ENCODE measurements around the gene ANGPTL8. TPM values are rescaled to one million over a fixed set of nuclear protein-coding genes. Genes with fewer than 3 reads are reported as not detected.

Gene ANGPTL8, protein sequence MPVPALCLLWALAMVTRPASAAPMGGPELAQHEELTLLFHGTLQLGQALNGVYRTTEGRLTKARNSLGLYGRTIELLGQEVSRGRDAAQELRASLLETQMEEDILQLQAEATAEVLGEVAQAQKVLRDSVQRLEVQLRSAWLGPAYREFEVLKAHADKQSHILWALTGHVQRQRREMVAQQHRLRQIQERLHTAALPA
- total RNA-seq (2014; rRNA removed): not detected in 2 replicates
- 0.22 TPM for polyA plus RNA-seq (2012)

DNA sequence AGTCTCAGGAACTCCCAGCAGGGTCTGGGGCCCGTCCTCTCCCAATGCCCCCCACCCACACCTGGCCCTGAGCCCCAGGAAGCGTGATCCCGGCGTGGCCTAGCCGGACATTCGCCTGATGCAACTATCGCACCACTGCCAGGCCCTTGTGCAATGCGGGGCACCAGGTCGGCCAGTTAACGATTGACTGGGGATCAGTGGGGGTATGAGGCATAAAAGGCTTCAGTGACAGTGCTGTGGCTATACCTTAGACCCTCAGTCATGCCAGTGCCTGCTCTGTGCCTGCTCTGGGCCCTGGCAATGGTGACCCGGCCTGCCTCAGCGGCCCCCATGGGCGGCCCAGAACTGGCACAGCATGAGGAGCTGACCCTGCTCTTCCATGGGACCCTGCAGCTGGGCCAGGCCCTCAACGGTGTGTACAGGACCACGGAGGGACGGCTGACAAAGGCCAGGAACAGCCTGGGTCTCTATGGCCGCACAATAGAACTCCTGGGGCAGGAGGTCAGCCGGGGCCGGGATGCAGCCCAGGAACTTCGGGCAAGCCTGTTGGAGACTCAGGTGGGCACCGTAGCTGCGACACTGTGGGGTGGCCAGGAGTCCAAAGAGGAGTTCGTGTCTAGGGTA, at the start of gene ANGPTL8:
TSS of gene ANGPTL8 (plus strand) at position 243 of the 624 bp plus-strand sequence. CDS start at position 262, 19 bp downstream.
- no peak for DNase-seq (ENCODE audit: low read depth)

DNA sequence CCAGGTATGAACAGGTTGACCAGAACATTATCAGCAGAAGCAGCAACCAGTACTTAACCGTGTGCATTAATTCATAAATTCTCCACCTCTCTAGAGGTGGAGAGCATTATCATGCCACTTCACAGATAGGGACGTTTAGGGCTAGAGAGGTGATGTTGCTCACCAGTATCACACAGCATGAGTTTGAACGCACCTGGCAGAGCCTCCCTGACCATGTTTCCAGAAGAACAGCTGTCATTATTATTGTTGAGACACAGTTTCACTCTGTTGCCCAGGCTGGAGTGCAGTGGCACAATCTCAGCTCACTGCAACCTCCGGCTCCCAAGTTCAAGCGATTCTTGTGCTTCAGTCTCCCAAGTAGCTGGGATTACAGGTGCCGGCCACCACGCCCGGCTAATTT, 48.9 kb upstream of the ANGPTL8 start:
- DNase-seq (ENCODE audit: low read depth): no peak

DNA sequence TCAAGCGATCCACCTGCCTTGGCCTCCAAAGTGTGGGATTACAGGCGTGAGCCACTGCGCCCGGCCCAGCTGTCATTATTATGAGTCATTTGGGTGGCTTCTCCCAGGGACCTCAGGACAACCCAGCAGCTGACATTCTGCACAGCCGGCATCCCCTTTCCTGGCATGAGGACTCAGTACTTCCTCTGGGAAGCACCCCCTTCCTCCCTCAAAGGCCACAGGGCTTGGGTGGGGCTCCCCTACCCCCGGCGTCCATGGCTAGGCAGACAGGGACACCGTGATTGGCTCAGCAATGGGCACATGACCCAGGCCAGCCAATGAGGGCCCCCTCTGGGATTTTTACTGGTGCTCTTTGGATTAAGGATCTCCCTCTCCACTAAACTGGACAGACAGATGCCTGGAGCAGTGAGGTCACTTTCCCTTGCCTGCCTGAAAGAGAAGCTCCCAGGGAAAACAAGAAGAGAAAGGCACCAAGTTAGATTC, 48.1 kb upstream of the ANGPTL8 start:
- peak; percentile 100 for DNase-seq (ENCODE audit: low read depth)

DNA sequence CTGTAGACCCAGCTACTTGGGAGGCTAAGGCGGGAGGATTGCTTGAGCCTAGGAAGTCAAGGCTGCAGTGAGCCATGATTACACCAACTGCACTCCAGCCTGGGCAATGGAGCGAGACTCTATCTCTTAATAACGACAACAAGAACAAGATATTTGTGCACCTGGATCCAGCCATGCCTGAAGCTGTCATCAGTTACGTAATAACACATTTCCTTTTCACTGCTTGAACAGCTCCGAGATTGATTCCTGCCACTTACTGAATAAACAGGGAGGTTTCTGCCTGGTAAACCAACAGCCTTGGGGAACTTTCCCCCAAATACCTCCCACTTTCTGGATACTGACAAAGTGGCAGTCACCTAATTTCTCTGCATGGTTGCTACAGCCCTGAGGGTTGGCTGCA, 47.5 kb upstream of the ANGPTL8 start:
- DNase-seq (ENCODE audit: low read depth): no peak

DNA sequence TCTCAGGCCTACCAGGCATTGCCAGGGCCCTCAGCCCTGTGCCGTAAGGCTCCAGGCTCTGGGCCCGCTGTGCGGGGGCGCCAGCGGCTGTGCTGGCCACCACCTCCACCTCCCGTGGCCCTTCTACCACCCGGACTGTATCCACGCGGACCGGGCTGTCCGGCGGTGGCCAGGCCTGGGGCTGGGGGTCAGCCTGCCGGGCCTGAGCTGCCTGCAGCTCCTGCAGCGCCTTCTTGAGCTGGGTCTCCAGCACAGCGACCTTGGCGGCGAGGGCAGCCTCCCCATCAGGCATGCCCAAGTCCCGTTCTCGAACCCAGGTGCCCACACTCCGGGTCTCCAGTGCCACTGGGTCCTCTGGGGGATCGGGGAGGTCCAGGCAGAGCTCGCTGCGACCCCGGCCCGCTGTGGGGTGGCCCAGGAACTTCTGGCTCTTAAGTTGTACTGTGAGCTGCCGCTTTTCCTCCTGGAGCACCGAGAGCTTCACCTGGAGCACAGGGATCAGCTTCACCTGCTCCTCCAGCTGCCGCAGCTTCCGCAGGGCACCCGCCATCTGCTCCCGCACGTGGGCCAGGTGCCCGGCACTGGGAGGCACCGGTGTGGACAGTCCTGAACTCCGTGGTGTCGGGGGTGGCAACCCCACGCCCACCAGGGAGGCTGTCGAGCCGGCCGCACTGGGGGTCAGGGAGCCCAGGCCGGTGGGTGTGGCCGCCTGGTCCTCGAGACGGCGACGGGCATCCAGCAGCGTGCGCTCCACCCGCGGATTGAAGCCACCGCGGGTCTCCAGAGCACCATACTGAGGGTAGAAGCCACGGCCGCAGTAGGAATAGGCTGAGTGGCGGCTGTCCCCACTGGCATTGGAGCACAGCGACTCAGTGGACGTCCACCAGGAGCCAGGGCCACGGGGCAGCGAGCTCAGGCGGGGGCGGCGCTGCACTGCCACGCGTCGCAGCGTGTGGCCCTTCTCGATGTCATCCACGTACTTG, 46.2 kb upstream of the ANGPTL8 start:
- DNase-seq (ENCODE audit: low read depth): no peak

DNA sequence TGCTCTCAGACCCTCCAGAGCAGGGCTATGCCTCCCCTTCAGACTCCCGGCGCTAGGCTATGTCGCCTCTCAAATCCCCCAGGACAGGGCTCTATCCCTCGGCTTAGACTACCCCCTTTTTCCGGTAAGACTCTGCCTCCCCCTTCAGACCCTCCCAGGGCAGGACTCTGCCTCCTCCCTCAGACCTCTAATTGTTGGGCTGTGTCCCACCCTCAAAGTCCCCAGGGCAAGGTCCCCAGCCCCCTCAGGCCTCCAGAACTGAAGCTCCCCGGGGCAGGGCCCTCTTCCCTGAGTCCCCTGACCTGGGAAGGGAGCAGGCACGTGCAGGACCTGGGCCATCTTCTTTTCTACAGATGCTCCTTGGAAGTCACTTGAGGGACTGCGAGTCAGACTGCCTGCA, 45.2 kb upstream of the ANGPTL8 start:
- no peak for DNase-seq (ENCODE audit: low read depth)

DNA sequence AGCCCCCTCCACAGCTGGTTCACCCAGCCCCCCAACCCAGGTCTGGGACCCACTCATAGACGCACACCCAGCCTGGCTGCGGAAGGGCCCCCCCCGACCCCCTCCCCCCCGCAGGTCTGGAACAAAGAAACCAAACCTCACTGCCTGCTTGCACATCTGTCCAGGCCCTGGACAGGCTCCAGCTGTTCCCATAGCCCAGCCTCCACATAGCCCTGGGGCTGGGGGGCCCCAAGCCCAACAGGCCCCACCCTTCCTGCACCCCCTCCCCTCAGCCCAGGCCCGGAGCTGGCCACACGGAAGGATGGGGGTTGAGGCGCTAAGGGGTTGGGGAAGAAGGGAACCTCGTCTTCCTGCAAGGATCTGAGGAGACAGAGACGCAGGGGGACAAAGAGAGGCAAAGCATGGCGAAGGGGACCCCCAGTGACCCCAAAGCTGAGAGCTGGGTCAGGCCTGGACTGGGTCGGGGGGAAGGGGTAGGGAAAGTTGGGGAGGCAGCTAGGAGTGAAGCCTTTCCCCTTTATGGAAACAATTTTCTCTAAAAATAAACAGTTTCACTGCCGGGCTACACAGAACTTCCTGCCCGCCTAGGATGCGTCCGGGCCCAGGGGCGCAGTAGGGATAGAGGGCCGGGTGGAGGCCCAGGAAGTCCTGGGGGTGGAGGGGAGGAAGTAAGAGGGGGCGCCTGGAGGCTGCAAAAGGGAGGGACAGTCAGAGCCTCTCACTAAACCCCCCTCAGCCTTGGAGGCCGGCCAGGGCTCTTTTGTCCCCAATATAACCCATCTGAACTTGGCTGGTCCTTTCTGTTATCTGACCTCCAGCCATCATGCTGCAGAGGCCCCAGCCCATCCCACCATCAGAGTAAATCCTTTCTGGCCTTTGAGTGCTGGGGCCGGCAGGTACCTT, 44.5 kb upstream of the ANGPTL8 start:
- DNase-seq (ENCODE audit: low read depth): peak; percentile 40

DNA sequence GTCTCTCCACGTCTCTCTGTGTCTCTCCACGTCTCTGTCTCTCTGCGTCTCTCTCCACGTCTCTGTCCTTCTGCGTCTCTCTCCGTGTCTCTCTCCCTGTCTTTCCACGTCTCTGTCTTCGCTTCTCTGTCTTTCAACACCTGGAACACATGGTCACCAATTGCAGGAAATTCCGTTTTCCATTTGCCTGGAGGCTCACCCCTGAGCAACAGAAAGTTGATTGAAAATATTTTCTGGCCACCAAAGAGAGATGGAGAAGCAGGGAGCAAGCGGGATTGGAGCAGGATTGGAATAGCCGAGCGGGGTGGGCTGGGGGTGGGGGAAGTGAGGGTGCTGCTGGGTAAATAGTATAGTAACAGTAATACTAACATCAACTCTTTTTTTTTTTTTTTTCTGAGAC, 43.7 kb upstream of the ANGPTL8 start:
- DNase-seq (ENCODE audit: low read depth): no peak

DNA sequence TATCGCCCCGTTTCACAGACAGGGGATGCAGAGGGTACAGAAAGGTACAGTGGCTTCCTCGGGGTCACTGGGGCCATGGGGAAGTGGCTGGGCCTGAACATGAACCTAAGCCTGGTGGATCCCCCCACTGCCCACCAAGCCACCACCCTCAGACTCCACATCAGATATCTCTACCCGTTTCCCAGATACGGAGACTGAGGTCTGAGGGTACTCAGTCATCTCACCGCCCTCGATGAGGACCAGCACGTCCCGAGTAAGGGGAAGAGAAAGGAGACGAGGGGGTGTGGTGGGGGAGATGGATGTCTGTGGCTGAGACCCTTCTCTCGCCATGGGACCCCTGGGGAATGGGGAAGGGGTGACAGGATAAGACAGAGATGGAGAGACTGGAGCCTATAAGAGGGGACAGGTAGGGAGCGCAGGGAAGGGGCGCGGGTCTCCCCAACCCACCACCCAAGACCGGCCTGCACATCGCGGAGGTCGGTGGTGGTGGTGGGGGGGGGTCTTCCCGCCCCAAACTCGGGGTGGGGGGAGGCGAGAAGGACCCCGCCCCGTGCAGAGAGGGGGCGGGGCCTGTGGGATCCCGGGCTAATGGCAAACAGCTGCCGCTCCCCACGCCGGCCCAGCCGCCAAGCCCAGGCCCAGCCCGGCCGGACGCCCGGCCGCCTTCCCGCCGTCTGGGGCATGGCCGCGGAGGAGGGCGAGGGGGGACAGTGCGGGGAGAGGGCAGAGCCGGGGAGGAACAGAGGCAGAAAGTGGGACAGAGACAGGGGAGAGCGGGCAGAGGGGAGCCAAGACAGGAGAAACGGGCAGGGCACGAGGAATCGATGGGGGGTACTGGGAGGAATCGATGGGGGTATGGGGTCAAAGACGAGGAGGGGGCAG, 42.8 kb upstream of the ANGPTL8 start:
- DNase-seq (ENCODE audit: low read depth): peak; percentile 50

DNA sequence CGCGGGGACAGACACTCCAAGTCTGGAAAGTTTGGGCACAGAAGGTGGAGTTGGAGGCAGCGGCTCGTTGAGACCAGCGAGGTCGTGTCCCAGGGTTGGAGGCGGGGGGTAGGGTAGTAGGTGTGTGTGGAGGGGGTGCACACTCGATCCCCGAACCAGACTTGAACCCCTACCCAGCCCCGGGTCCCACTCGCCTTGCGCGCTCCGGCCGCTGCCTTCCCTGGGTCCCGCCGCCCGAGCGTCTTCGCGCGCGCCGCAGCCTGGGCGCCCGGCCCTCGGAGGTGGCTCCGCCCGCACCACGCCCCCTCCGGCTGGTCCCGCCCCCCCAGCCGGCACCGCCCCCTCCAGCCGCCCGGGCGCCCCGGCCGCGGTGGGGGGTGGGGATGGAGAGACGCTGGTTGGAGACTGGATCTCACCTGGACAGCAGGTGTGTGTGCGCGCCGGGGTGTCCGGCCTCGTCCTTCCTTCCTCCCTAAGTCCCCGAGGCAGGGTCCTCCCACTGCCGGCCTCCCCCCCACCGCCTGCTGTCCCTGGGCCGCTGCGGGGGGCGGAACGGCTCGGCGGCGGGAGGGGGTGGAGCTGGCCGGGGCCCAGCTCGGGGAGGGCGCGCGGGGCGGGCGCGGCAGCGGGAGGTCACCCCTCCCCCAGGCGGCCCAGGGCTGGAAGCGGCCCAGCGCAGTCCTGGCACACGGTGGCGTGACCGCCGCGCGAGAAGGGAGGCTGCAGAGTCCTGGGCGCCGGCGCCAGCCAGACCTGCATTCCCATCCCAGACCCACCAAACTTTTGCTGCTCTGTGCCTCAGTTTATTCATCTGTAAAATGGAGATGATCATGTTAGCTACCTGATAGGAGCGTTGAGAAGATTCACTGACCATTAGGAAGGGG, 41.9 kb upstream of the ANGPTL8 start, which contains the start of gene KANK2:
TSS of gene KANK2 (minus strand) at position 255 of the 884 bp plus-strand sequence. CDS start 3,034 bp downstream, outside the sequence.
- peak; percentile 69 for DNase-seq (ENCODE audit: low read depth)

DNA sequence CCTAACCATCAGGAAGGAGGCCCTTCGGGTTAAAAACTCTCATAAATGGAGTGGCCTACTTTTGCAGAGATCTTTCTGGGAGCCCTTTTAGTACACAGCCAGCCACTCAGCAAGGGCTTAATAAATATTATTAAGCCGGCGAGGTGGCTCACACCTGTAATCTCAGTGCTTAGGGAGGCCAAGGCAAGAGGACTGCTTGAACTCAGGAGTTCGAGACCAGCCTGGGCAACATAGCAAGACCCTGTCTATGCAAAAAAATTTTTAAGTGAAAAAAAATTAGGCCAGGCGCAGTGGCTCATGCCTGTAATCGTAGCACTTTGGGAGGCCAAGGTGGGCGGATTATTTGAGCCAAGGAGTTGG, 41.3 kb upstream of the ANGPTL8 start:
- no peak for DNase-seq (ENCODE audit: low read depth)

DNA sequence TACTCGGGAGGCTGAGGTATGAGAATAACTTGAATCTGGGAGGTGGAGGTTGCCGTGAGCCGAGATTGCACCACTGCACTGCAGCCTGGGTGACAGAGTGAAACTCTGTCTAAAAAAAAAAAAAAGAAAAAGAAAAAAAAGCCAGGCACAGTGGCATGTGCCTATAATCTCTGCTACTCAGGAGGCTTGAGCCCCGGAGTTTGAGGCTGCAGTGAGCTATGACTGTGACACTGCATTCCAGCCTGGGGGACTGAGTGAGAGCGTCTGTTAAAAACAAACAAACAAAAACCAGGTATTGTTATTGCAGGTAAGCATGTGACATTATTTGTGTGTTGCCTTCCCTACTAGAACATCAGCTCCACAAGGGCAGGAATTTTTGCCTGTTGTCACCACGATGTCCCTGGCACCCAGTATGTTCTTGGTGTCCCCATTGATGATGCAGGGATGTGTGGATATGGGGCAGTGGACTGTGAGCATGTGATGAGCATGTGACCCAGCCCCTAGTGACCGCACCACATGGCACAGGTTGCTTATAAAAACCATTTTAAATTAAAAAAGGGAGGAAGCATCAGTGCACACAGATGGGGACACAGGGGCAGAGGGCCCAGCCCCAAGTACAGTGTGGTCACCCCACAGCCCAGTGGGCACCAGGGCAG, 40.5 kb upstream of the ANGPTL8 start:
- no peak for DNase-seq (ENCODE audit: low read depth)

DNA sequence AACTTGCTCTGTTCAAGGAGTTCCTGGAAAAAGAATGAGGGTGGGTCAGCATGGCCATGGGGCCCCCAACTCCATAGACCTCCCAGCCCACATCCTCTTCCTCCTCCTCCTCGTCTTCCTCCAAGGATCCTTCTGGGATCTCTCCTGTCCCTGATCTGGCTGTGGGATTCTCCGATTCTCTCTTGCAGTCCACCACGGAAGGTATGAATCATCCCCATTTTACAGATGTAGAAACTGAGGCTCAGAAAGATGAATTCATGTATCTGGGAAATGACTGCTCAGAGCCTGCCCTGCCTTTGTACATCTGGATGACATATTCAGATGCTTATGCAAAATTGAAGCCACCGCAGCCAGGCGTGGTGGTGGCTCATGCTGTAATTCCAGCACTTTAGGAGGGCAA, 39.9 kb upstream of the ANGPTL8 start:
- DNase-seq (ENCODE audit: low read depth): no peak

DNA sequence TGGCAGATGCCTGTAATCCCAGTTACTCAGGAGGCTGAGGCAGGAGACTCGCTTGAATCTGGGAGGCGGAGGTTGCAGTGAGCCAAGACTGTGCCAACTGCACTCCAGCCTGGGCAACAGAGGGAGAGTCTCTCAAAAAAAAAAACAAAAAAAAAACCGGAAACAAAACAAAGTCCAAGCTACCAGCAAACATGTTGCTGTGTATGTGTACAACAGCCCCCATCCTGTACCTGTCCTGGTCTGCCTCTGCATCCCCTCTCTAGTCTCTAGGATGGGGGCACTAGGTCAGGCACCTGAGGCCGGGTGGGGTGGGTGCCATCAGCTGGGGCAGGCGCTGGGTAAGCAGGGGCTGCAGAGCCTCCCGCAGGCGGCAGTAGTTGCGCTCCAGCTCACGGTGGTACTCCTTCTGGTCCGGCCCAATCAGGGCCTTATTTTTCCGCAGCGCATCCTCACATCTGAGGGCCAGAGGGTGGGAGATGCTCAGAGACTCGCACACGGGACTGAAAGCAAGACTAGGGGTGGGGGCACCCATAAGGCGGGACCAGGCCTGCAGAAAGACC, 39.3 kb upstream of the ANGPTL8 start:
- DNase-seq (ENCODE audit: low read depth): no peak

DNA sequence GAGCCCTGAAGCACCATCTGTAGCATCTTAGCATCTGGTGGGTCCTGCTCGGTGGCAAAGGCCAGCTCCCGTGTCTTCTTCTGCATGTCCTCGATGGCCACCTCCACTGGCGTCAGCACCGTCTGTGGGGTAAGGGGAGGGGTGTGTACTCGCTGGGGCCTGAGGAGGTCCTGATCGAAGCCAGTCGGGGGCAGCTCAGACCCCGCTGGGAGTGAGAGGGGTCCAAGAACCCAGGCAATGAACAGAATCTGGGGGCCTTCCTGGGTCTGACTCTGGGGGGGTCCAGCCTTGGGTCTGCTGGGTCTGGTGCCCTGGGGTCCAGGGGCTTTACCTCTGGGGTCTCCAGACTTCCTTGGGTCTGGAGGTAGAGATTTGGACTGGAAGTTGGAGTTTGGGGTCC, 38.5 kb upstream of the ANGPTL8 start:
- DNase-seq (ENCODE audit: low read depth): no peak

DNA sequence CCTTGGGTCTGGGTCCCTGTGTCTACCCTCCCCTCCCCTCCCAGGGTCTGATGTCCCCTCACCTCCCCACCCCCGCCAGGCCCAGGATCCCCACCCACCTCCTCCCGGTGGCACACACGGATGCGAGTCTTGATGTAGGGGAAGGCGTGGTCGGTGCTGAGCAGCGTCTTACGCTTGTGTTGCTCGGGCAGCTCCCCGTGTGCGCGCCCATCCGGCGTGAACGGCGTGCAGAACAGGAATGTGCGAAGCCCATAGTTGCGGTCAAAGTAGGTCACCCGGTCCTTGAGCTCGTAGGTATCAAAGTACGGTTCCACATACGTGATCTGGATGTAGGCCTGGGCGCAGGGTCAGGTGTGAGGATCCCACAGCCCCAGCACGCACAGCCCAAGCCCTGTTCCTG, 37.6 kb upstream of the ANGPTL8 start:
- DNase-seq (ENCODE audit: low read depth): no peak

DNA sequence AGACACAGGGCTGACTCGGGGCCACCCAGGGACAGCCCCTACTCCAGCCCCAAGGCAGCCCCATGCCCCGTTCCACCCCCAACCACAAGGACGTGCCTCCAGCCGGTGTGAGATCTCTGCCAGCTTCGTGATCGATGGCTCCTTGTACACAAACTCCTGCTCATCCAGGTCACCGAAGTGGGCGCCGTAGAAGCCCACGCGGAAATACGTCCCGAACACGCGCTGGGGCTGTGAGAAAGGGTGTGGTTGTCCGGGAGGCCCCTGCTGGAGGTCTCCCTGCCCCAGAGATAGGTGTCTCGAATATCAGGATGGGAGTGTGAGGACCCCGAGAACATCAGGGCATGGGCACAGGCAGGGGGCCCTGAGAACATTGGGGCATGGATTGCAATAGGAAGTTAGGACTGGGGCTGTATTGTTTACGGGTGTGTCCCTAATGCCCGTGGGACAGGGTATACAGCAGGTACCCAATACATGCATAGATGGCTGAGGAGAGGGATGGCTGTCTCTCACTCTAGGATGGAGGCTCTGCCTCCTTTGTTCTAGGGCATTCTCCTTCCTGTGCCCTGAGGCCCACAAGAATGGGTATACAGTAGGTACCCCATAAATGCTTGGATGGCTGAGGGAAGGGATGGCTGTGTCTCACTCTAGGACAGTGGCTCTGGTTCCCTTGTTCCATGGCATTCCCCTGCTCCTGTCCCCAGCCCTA, 36.8 kb upstream of the ANGPTL8 start:
- DNase-seq (ENCODE audit: low read depth): no peak

All from LHCN-M2 (cell line).